Activated CD4-positive, CD25-positive, alpha-beta regulatory T cell treated with anti-CD3 and anti-CD28 coated beads, Interleukin-2, amount 50 U/mL, for 16 hours (primary cell): ENCODE data around the gene KRTAP9-7.
"Not testable (repeated sequence)": the region's sequence is repeated elsewhere in the genome, so short reads cannot be mapped to it uniquely, and the experiment has no call there.

ENCODE experiments used
- DNase-seq: peaks from one replicate; pipeline ENCODE4 v3.0.0-alpha.2; 2020; ENCODE audit warnings: low read depth, low spot score

Gene KRTAP9-7

DNA sequence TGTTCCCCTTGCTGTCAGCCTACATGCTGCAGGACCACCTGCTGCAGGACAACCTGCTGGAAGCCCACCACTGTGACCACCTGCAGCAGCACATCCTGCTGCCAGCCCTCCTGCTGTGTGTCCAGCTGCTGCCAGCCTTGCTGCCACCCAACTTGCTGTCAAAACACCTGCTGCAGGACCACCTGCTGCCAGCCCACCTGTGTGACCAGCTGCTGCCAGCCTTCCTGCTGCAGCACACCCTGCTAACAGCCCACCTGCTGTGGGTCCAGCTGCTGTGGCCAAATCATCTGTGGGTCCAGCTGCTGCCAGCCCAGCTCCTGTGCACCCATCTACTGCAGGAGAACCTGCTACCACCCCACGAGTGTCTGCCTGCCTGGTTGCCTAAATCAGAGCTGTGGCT, 4.2 kb upstream of the KRTAP9-7 start:
- not testable (repeated sequence) for DNase-seq

DNA sequence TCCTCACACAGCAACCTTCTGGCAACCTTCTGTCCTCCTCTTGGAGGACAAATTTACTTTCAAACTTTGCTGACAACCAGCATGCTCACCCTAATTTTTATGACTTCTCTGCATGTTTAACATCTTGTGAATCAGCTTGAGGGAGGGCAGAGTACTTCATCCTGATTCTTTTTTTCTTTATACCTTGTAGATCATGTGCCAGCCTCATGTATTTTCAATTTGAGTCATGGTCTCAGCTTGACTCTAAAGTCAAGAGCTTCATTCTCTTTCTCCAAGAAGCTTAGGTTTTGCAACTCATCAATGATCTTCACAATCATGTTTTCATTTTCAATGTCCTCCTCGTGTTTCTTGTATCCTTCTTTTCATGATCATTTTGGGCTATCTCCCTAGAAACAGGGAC, 3.6 kb upstream of the KRTAP9-7 start:
- DNase-seq = no peak

GRCh38 chr17:41278176-41278955, 2.9 kb downstream of the KRTAP9-7 start:
- no peak for DNase-seq

DNA sequence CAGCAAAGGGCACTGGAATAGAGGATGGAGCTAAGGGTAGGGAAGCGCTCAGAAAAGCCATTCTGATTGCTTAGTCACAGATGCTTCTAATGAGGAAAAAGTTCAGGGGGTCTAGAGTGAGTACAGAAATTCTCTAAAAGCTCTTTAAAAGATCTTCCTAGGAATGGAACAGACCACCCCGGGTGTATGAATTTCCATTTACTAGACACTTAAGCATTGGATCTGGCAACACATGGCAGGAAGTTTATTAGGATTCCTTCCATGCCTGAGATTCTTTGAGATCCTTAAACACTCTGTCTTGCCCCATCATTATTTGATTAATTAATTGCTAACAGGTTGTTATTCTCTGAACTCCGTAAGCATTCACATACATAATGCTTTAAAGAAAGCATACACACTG, 8.5 kb downstream of the KRTAP9-7 start:
- DNase-seq = no peak

DNA sequence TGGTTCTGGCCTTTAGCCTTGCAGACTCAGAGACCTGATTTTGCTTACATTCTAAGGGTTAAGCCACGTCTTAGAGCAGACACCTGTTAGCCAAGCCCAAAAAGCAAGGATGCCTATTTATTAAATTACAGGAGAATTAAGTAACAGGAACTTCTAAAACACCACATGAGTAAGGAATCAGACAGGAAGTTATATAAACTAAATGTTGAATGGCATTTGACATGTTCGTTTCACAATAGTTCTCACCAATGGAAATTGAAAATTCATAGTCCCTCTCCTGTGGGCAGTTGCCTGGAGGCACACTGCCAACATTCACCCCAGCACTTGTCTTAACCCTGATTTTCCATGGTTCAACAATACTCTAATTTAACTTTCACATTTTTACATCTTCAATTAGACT, 9.0 kb downstream of the KRTAP9-7 start:
- DNase-seq = no peak

GRCh38 chr17:41287050-41287449, 11.6 kb downstream of the KRTAP9-7 start:
- DNase-seq = no peak

GRCh38 chr17:41294016-41294415, 18.5 kb downstream of the KRTAP9-7 start:
- no peak for DNase-seq

- no peak for DNase-seq
Observed at GRCh38 chr17:41296846-41297245, 21.3 kb downstream of the KRTAP9-7 start.

DNA sequence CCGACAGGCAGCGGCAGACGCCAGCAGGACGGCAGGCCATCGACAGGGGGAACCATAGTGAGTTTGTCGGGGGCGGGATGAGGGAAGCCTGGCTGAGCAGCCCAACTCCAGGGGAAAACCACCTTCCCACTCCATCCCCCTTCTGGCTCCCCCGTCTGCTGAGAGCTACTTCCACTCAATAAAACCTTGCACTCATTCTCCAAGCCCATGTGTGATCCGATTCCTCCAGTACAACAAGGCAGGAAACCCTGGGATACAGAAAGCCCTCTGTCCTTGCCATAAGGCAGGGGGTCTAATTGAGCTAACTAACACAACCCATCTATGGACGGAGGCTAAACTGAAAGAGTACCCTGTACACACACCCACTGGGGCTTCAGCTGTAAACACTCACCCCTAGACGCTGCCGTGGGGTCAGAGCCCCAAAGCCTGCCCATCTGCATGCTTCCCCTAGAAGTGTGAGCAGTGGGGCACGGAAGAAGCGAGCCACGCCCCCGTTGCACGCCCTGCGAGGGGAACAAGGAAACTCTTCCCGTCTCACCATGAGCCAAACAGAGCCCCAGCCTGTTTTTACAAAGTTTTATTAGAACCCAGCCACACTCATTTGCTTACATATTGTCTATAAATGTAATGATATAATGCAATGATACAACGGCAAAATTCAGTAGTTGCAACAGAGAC, 23.1 kb downstream of the KRTAP9-7 start:
- DNase-seq = no peak

DNA sequence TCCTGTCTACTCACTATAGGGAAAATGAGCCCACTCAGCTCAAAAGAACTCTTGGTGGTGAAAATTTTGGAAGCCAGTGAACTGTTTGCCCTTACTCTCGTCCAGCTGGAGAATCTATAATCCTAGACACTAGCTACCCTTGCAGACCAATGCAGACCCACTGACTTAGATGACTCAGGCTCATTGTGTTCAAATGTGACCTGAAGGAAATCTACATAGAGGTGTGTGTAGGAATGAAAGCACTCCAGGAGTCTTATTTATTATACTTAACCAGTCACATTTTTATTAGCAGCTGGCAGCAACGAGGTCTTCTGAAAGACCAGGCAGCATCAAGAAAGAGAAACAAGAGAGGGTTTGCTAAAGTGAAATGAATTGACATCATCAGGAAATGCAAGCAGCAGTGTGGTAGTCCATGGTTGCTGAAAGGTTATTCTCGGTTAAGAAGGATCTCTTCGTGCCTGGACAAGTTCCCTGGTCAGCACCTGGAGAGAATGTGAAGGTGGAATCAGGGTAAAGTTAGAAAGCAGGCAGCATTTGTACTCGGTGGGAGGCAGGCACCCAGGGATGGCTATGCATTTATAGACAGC, 25.8 kb downstream of the KRTAP9-7 start:
- no peak for DNase-seq

GRCh38 chr17:41301916-41302901, 26.7 kb downstream of the KRTAP9-7 start, which contains the start of gene KRTAP29-1:
Gene KRTAP29-1, minus strand, starts transcription at chr17:41302851. Its CDS starts 0 bp downstream, at chr17:41302851.
- no peak for DNase-seq

- no peak for DNase-seq
Observed at GRCh38 chr17:41302981-41303380, 27.5 kb downstream of the KRTAP9-7 start.

GRCh38 chr17:41304091-41304490, 28.6 kb downstream of the KRTAP9-7 start:
- DNase-seq = no peak

- no peak for DNase-seq
Observed at GRCh38 chr17:41307647-41308046, 32.1 kb downstream of the KRTAP9-7 start.

DNA sequence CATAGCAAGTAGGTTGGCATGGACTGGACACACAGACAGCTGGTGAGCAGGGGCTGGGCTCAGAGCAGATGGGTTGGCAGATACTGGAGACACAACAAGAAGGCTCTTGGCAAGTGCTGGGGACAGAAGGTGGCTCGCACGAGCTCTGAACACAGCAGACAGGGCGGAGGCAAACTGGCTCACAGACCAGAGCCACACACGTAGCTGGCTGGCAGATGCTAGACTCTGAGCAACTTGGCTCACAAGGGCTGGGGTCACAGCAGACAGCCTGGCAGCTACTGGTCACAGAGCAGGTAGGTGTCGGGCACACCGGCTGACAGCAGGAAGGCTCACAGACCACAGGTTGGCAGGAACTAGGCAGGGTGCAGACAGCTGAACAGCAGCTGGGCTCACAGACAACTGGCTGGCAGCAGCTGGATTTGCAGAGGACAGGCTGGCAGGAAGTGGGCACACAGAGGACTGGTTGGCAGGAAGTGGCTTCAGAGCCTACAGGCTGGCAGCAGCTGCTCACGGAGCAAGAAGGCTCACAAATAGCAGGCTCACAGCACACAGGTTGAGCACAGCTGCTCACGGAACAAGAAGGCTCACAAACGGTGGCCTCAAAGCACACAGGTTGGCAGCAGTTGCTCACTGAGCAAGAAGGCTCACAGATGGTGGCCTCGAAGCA, 32.9 kb downstream of the KRTAP9-7 start:
- DNase-seq = peak; percentile 54

- peak; percentile 11 for DNase-seq
Observed at GRCh38 chr17:41308918-41309359, 33.4 kb downstream of the KRTAP9-7 start, which contains the start of gene KRTAP16-1. Gene KRTAP16-1, minus strand, starts transcription at chr17:41309309. Its CDS starts 56 bp downstream, at chr17:41309253.

DNA sequence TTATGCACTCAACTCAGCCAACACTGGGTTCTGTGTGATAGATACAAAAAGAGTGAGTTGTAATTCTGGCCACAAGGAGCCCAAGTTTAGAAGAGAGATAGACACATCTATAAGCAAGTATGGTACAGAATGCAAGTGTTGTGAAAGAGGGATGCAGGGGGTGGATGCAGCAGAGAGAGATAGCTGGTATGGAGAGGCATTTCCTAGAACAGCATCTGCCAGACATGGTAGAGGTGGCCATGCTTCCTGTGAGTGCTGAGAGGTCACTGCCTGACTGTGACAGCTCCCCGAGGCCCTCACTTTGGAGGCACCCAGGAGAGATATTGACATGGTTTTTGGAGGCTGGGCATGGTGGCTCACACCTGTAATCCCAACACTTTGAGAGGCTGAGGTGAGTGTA, 35.6 kb downstream of the KRTAP9-7 start:
- no peak for DNase-seq

DNA sequence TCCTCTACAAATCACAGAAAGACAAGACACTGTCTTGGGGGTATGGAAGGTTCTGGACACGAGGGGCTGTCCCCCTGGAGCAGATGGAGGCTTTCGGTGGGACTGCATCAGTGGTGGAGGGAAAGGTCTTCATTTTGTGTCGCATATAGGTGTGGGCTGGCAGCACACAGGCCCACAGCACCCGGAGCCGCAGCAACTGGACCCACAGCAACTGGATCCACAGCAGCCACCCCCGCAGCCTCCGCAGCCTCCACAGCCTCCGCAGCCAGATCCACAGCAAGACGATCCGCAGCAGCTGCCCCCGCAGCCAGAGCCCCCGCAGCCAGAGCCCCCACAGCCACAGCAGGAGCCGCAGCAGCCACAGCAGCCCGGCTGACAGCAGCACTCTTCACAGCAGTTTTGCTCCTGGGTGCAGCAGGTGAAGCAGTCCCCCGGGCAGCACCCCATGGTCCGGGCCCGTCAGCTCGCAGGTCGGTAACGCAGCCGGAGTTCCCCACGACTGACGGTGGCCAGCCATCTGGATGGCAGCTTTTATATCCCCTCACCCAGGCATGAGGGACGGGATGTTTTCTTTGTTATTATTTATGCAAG, 39.8 kb downstream of the KRTAP9-7 start, which contains the start of gene KRTAP17-1:
TSS of gene KRTAP17-1 (minus strand) at position 507 of the 591 bp plus-strand sequence. CDS start at position 447, 60 bp downstream.
- DNase-seq = no peak

- no peak for DNase-seq
Observed at GRCh38 chr17:41315814-41316445, 40.4 kb downstream of the KRTAP9-7 start.

DNA sequence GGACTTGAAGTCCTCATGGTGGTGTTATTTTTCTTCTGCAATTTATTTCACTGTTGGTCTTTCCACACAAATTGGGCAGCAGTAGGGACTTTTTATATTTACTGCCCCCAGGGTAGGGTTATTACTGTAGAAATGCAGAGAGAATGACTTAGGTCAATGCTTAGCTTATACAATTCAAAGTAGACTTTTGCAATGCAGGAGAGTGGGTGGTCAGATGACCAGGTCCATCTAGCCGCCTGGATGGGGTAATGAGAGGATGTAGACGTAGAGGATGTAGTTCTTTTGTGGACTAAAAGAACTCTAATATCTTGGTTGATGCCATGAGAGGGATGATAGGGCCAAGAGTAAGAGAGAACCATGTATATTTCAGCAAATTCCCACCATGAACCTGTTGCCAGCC, 42.7 kb downstream of the KRTAP9-7 start:
- no peak for DNase-seq
